GM19238 (cell line): ENCODE data around the gene ROCK2.
A peak's percentile ranks its signal among the peaks of the same experiment; 100 is the strongest.
"Not testable (repeated sequence)": the region's sequence is repeated elsewhere in the genome, so short reads cannot be mapped to it uniquely, and the experiment has no call there.

Experiments
- DNase-seq: peaks from one replicate; pipeline ENCODE4 v3.0.0; 2011; ENCODE audit warnings: low spot score; ENCODE audit not compliant: insufficient read length

ROCK2 gene

DNA sequence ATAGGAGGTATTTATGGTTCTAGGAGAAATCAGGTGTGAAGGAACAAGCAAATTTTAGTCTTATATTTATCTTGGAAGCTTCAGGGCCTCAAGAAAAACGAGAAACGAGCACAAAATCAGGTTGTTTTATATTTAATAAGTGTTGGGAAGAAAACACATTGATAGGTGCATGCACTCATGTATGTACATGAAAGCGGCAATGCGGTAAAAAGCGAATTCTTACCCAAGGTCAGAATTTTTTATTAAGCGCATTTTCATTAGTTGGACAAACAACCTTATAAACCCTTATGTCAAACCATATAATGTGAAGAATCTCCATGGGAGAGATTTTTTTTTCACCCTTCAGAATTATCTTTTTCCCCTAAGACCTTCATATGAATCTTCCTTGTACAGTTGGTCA, 163.8 kb downstream of the ROCK2 start:
- no peak for DNase-seq

DNA sequence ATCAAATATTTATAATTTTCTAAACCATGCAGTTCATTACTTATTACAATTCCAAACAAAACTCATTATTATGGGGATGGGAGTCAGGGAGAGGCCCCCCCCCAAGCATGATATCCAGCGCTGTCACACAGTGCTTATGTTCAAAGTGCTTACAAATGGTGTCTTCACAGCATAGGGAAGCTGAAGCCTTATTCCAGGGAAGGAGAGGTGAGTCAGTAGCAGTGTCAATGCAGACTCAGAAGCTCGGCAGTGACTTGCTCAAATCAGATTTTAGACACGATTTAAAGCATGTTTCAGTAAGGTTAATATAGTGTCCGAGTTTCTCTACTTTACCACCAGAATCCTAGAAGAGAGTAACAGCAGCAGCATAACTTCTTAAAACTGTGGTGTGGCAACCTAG, 164.5 kb downstream of the ROCK2 start:
- no peak for DNase-seq

DNA sequence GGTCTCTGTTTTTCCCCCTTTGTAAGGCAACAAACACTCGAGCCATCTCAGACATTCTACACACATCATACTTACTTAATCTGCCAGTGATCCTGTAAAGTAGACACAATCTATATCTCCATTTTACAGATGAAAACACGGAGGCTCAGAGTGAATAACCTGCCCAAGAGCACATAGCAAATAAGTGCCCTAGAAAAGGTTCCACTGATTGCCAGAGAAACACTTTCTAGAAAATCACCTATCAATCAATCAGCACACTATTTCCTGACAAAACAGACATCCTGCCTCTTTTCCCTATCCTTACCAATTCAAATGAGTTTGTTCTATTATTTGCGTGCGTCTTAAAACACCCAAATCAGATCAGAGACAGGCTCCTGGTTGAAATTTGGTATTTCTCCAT, 165.2 kb downstream of the ROCK2 start:
- DNase-seq, result no peak

DNA sequence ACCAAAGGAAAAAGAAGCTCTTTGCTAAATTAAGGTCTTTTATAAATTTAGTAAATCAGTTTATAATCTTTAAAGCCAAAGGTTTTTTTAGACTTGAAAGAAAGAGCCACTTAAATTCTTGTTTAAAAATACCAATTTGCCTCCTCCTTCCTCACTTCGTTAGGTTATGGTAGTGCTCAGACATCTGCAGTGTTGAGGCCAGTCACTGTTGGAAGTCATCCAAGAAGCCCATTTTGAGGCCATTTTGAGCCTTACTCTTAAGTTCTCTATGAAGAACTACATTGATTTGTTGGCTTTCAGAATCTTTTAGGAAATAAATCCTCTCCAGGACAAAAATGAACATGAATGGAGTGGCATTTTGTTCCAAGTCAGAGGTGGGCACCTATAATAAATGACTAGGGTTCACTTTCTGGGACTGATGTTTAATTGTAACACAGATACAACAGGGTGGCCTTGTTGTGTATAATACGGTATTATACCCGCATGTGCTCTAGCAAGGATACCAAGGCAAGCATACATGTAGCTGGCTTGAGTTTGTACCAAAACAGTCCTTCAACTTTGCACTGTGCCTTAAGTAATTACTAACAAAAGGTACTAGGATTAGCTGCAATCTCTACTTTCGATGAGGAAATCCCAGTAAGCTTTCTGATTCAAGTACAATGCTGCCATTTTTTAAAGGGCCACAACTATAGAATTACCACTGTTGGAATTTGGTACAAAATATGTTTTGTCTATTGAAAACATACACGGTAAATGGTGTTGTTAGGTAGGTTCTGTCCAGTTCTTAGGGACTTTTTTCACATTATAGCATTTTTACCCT, 166.4 kb downstream of the ROCK2 start:
- no peak for DNase-seq

GRCh38 chr2:11175293-11175795, 169.1 kb downstream of the ROCK2 start:
- no peak for DNase-seq

DNA sequence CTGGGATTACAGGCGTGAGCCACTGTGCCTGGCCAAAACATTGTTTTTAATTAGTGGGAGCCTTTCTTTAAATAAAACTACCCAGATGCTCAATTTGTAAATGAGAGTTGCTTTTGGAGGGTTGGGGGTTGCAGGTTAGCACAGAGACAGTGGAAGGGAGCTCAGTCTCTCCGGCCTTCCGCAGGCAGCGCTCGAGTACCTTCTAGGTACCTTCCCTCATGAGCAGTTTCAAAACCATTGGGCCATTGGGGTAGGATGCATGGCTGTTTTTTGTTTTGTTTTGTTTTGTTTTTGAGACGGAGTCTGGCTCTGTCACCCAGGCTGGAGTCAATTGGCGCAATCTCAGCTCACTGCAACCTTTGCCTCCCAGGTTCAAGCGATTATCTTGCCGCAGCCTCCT, 170.2 kb downstream of the ROCK2 start:
- DNase-seq, result no peak

GRCh38 chr2:11169333-11169732, 175.1 kb downstream of the ROCK2 start:
- no peak for DNase-seq

GRCh38 chr2:11168488-11168887, 175.9 kb downstream of the ROCK2 start:
- DNase-seq, result no peak

- DNase-seq, result no peak
These were observed 178.0 kb downstream of the ROCK2 start for GRCh38 chr2:11166476-11166875.

DNA sequence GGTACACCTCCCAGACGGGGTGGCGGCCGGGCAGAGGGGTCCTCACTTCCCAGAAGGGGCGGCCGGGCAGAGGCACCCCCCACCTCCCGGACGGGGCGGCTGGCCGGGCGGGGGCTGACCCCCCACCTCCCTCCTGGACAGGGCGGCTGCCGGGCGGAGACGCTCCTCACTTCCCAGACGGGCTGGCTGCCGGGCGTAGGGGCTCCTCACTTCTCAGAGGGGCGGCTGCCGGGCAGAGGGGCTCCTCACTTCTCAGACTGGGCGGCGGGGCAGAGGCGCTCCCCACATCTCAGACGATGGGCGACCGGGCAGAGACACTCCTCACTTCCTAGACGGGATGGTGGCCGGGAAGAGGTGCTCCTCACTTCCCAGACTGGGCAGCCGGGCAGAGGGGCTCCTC, 179.4 kb downstream of the ROCK2 start:
- not testable (repeated sequence) for DNase-seq

DNA sequence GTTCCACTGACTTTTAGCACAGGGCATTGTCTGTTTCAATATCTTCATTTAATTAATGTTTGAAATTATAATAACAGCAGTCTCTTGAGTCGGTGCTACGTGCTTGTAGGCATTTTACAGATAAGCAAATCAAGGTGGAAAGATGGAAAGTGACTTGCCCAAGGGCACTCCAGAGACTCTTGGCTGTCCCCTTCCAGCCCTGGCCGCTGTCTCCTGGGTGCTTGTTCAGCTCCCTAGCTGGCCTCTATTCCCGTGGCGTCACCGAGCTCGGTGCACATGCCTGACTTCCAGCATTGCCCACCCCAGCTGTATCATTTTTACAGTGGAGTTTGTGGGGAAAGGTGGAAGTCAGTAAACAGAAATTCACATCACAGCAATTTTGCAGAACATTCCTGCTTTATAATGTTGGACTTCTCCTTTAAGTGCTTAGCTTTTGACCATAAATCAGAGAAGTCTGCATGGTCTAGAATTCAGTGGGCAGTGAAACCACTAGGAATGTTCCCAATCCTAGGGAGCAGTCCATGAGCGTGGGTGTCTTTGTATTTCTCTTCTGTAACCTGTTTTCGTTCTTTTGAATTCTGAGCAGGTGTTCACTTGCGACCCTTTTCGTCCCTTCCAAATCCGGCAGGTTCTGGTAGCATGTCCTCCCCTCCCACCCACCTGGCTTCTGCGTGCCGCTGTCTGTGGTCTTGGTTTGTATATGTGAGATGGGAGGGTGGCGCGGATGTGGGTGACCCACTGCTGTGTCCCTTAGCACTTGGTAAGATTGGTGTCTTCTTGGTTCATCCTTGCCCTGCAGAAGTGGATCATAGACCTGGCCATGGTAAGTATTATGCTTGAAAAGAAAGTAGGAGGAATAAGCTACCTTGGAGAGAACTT, 180.8 kb downstream of the ROCK2 start:
- DNase-seq, result no peak

GRCh38 chr2:11161747-11162146, 182.7 kb downstream of the ROCK2 start:
- DNase-seq, result no peak

DNA sequence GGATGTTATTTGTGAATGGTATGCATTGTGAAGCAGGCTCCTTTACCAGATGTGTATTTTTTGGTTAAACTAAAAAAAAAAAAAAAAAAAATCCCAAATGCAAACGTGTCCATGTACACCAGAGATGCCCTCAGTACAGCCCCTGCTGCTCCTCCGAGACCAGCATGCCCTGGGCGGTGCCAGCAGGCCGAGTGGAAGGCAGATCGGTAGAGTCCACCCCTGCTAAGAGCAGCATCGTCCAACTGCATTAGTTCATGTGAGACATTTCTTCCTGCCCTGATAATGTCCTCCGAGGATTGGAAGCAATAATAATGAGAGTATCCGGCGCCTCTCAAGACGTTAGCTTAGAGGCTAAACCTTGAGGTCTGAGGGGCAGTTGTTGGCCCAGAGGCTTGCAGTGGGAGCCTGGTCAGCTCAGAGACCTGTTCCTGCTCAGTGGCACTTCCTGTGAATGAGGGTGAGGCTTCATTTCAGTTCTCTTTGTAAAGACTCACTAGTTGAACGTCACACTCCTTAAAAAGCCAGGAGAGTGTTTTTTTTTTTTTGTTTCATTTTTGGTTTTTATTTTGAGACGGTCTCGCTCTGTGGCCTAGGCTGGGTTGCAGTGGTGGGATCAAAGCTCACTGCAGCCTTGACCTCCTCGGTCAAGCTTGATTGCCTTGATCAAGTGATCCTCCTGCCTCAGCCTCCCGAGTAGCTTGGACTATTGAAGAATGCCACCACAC, 183.5 kb downstream of the ROCK2 start:
- DNase-seq, result peak; percentile 51

GRCh38 chr2:11160256-11160655, 184.2 kb downstream of the ROCK2 start:
- DNase-seq, result no peak

DNA sequence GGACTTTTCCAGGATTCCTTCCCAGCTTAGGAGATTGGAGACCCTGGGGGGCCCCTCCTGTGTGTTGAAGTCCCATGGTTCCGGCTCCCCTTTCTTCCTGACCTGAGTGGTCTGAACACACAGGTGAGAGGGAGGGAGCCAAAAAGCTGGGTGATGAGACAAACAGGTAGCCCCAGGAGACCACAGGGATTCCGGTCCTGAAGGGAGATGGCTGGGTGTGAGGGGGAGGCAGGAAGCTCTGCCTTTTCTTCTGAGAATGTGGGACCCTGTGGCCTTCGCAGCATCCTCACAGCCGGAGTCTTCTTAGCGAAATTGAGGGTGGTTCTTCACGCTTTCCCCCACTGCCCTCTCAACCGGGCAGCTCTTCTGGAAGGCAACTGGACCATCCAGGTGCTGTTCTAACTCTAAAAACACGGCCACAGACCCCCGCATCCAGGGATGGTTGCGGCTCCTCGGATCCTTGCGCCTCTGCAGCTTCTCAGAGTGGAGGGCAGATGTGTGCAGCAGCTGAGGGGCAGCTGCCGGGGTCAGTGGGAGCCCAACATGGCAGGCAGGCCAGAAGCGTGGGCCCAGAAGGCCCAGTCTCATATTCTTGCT, 184.8 kb downstream of the ROCK2 start:
- no peak for DNase-seq

DNA sequence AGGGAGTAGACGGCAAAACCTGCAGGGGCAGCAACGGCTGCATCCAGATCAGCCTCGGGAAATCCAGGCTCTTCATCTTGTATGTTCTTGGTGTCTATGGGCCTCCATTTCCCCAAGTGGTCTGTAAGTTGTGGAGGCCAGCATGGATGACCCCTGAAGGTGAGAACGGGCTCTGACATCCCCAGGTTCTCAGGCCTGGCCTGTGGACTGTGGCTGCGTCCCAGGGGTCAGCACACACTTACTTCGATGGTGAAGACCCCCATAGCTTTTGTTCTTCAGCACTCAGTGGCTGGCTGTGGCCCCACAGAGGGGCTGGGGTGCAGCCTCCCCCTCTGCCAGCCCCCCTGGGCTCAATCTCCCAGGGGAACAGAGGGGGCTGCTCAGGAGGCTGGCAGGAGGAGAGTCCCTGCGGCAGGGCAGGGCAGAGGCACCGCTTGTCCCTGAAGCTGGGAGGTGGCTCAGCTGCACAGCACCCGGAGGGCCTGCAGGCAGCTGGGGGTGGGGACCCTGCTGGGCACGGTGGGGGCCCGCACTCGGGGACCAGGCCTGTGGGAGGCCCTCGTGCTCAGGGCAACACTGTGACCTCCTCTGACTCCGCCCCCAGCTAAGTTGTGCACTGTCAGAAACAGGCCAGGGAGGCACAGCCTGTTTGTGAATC, 185.4 kb downstream of the ROCK2 start:
- DNase-seq, result no peak

GRCh38 chr2:11157731-11158130, 186.7 kb downstream of the ROCK2 start:
- DNase-seq, result no peak

- no peak for DNase-seq
These were observed 187.1 kb downstream of the ROCK2 start for GRCh38 chr2:11157296-11157695.

GRCh38 chr2:11156396-11157075, 187.9 kb downstream of the ROCK2 start:
- DNase-seq, result no peak

DNA sequence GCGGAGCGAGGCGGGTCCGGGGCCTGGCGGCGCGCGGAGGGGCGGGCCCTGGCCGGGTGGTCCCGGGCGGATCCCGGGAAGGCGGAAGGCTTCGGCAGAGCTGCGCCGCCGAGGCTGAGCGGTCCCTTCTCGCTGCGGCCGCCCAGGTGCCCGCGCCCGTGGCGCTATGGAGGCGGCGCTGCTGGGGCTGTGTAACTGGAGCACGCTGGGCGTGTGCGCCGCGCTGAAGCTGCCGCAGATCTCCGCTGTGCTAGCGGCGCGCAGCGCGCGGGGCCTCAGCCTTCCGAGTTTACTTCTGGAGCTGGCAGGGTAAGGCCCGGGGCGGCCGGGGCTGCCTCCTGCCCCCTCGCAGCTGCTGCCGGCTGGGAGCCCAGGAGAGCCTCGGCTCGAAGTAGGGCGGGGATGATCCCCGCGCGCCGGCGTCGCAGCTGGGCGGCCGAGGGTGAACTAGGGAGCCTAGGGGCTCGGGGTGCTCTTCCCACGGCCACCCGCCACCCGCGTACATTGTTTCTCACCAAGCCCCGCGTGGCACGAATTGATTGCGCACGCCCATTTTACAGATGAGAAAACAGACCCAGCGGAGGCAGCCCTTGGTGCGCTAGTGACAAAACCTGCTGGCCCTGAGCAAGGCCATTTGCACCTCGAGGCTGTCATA, 188.9 kb downstream of the ROCK2 start, which contains the start of gene SLC66A3:
Gene SLC66A3, plus strand, starts transcription at position 87 of the 655 bp plus-strand sequence. Its CDS starts 80 bp downstream, at position 167.
- DNase-seq, result no peak
